ENCODE data around the gene DGCR2.

DGCR2 gene

DNA sequence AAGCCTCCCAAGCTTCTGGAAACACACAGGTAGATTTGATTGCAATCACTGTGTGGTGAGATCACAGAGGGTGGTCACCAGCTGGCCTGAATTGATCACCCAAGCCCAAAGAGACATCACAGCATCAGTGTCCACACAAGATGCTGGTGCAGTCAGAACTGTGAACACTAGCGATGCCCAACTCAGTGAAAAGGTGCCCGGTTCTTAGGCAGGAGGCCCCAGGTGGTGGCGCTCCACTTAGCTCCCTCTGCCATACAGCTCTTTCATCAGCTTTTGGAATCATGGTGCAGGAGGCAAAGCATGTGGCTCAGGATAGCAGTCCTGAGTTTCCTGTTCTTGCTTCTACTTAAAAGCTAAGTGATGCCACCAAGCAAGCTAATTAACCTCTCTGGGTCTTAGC lies 11.1 kb downstream of the DGCR2 start:
- in situ Hi-C loops (cut with HindIII; ENCODE audit: low sequenced_read_pairs): no loop called here

DNA sequence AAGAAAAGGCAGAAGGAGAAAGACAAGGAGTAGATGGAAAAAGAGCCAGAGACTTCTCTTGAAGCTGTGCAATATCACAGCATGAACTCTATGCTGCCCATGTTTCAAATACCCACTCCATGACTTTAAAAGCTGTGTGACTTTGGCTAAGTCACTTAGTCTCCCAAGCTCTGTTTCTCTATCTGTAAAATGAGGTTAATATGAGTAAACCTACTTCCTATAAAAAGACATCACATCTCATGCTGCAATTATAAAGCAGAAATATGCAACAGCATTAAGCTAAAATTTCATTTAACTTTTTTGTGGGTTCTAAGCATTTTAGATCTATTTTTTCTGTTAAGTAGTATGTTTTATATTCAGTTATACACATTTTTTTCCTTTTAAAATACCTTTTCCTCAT lies 11.6 kb downstream of the DGCR2 start:
- in situ Hi-C loops (cut with HindIII; ENCODE audit: low sequenced_read_pairs): no loop called here

DNA sequence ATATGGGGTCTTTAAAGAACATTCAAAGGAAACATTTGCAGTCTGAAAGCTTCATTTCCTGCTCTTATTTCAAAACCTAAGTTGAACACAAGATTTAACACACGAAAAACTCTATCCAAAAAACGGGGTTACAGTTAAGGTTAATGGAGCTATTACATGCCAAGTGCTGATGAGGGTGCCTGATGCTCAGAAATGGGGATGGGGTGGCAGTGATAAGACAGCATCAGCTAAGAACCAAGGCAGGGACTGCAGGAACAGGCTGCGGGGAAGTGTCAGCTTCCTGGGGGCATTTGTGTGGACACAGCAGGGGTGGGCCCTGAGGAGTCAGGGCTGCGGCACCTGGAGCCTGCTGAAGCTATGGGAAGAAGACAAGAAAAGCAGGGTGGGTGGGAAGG lies 12.2 kb downstream of the DGCR2 start:
- in situ Hi-C loops (cut with HindIII; ENCODE audit: low sequenced_read_pairs): no loop called here

DNA sequence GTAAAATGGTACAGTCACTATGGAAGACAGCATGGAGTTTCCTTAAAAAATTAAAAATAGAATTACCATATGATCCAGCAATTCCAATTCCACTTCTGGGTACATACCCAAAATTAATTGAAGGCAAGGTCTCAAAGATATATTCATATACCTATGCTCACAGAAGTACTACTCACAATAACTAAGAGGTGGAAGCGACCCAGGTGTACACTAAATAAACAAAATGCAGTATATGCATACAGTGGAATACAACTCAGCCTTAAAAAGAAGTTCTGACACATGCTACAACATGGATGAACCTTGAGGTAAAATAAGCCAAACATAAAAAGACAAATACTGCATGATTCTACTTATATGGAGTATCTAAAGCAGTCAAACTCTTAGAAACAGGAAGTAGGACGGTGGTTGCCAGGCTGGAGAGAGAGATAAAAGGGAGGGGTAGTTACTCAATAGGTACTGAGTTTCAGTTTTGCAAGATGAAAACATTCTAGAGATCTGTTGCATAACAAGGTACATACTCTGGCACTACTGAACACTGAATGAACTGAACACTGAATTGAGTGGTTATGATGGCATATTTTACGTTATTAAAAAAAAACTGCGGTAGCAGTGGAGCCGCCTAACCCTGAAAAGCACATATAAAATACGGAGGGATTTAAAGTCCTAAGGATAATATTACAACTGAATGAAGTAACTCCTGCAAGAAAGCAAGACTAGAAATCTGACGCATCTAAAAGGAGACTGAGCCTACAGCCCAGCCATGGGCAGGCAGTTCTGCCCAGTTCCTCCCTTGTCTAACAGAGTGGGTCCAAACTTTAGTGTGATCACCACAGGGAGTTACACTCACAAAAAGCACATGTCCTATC lies 12.8 kb downstream of the DGCR2 start:
- in situ Hi-C loops (cut with HindIII; ENCODE audit: low sequenced_read_pairs): no loop called here

DNA sequence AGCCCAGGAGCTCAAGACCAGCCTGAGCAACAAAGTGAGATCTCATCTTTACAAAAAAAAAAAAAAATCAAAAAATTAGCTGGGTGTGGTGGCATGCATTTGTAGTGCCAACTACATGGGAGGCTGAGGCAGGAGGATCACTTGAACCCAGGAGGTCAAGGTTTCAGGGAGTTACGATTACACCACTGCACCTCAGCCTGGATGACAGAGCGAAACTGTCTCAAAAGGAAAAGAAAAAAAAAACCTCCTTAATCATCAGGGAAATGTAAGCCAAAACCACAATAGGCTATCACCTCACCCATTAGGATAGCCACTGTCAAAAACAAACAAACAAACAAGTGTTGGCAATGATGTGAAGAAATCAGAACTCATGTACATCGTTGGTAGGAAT lies 13.4 kb downstream of the DGCR2 start:
- in situ Hi-C loops (cut with HindIII; ENCODE audit: low sequenced_read_pairs): no loop called here

DNA sequence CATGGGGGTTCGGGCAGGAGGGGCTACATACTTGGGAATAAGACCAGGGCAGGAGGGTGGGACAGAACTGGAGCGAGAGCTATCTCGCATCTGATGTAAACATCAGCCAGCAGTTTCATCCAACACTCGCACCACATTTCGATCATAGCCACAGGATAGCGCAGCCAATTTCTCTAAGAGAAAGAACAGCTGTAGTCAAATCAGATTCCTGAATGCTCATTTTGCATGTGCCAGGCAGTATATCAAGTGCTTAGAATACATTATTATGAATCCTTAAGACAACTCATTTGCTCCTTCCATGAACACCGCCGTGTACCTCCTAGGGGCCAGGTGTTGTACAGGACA lies 14.5 kb downstream of the DGCR2 start:
- in situ Hi-C loops (cut with HindIII; ENCODE audit: low sequenced_read_pairs): no loop called here

DNA sequence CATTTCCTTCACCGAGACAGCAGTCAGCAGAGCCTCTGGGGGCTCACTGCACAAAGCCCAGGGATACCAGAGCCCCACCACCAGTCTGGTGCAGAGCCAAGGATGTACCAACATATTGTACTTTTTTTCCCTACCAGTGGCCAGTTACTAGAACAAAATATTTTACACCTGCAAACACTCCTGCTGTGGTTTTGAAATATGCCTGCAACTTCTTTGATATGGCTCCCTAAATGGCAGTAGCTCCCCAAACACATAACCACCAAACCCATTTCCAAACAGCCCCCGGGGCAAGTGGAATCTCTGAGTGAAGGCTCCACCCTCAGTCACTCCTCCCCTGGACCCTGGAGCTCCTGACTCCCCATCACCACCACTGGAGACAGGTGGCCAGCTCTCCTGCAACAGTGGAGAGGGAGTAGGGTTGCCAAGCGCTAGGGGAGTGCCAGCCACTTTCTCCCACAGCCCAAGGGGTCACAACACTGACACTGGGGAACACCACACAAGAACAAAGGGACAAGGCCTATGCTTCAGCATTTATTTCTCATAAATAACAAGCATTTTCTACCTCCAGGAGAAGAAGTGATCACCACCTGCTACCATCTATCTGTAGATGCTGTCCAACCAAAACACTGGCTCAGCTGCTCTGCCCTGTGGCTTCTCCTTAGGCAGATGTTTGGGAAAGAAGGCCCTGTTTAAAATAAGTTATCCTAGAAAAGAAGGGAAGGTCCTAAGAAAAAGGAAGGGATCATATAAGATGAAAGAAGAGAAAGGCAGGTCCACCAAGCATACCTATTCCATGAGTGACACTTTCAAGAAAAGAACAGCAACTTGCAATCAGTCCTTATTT lies 15.1 kb downstream of the DGCR2 start:
- in situ Hi-C loops (cut with HindIII; ENCODE audit: low sequenced_read_pairs): no loop called here

DNA sequence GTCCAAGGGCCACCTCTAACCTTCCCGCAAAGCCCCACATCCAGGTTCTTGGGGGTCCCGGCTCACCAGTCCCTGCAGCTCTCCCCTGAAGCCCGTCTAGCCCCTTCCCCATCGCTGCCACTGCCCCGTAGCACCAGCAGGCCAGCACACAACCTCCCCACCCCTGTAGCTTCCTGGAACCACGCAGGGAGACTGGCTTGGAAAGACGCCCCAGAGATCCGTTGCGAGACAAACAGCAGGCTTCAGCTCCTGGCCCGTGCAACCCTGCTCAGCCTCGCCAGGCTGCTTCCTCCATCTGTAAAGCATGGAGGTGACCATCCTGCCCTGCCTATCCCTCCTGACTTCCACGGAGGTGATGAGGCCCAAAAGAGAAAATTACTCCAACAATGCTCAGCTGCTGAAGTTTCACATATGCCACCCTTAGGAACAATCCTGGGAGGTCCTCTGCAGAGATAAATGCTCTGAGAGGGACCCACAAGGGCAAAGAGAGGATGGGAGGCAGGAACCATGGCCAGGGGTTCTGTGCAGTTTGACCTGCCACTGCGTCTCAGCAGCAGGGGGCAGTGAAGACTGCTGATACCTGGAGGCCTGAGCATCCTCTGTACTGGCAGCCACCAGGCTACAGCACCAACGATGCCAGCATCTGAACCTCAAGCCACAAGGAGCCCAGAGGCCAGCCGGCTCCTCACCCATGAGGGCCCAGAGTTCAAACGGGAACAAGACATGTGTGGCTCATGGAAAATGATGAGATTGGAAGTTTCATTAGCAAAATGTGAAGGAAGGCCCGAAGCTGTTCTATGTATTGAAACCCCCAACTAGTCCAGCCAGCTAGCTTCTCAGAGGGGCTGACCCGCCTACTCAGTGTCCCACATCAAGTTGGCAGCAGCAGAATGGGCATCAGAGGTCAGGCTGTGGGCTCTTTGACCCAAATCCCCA lies 16.1 kb downstream of the DGCR2 start:
- in situ Hi-C loops (cut with HindIII; ENCODE audit: low sequenced_read_pairs): no loop called here

DNA sequence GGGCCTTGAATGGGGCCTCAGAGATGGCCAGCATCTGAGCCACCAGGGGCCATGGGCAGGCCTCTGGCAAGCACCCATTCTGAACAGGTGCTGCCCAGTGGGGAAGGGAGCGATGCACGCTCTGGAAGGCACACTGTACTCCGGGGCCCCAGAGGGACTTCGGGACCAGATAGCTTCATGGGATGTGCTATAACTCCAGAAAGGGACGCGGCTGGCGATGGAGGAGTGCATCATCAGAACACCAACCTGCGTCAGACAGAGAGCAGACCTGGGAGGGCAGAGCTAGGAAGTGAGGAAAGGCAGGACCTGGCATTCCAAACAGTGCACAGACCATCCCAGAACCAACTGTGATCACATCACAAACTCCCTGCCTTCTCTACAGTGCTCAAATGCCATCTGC lies 16.8 kb downstream of the DGCR2 start:
- in situ Hi-C loops (cut with HindIII; ENCODE audit: low sequenced_read_pairs): no loop called here

DNA sequence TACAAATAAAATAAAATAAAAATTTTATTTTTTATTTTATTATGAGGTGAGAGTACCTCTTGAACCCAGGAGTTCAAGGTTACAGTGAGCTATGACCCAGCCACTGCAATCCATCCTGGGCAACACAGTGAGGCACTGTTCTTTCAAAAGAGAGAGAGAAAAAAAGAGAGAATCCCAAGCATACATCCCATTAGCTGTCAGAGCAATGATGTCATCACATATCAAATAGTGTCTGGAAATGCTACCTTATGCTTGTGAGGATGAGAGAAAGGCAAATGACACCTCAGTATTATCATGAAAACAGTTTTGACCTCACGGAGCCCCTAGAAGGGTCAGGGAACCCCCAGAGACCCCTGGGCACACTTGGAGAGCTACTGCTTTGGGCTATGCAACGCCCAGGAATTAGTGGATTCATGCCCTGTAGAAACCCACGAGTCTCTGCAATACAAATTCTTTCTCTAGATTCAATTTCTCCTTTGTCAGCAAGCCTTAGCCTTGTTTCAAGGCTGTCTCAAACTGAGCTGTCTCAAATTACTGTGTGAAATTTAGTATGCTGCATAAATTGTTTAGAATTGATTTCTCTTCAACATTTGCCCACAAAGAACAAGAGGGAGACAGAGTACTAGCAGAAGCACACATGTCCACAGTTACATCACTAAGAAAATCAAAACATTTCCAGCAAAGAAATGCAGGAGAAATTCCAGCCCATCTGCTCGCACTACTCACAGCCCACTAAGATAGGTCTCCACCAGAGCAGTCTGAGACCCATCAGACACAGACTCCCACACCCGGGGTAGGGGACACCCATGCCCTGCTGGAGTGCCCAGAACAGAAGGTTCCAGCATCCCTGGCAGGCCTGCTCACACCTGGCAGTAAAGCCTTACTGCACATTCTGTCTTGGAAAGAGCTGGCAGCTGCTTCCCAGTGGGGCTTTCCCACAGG lies 18.1 kb downstream of the DGCR2 start:
- in situ Hi-C loops (cut with HindIII; ENCODE audit: low sequenced_read_pairs): no loop called here

DNA sequence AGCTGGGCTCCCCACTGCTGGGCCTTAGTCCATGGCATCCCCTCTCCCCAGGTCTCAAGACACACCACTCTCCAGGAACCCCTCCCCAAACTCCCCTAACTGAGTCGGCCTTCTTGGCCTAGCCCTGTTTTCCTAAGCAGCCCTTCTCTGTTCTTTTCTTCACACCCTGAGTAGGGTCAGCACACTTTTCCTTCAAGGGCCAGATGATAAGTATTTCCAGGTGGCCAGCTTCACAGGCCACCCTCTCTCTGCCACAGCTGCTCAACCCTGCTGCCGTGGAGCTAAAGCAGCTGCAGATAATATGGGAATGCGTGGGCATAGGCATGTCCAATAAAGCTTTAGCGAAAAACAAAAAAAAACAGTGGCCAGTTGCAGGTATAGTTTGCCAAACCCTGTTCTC lies 24.1 kb downstream of the DGCR2 start:
- in situ Hi-C loops (cut with HindIII; ENCODE audit: low sequenced_read_pairs): no loop called here

DNA sequence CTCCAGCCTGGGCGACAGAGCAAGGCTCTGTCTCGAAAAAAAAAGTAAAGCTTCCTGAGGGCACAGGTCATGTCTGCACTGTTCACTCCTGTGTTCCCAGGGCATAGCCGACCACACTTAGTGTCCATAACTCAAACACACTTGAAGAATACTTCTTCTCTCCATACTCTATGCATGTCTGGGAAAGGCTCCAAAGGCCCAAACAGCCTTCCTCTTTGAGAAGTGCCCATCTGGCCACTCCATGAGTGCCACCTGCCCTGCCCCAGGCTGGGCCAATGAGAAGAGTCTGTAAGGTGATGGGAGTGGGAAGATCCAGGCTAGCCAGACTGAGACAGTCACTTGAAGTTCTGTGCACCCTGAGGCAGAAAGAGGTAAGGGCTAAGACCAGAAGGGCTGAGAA lies 24.7 kb downstream of the DGCR2 start:
- in situ Hi-C loops (cut with HindIII; ENCODE audit: low sequenced_read_pairs): no loop called here

DNA sequence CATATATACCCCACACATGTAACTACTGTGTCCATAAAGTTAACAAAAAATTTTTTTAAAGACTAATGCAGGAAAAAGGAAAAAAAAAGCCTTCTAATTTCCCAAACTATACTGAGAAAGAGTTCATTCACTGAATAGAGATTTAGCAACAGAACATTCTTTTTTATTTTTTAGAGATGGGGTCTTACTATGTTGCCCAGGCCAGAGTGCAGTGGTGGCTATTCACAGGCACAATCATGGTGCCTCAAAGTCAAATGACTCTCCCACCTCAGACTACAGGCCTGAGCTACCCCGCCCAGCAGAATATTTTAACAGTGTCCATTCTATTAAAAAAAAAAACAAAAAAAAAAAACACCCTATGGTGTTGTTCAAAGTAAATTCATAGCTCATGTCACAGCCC lies 25.7 kb downstream of the DGCR2 start:
- in situ Hi-C loops (cut with HindIII; ENCODE audit: low sequenced_read_pairs): no loop called here

DNA sequence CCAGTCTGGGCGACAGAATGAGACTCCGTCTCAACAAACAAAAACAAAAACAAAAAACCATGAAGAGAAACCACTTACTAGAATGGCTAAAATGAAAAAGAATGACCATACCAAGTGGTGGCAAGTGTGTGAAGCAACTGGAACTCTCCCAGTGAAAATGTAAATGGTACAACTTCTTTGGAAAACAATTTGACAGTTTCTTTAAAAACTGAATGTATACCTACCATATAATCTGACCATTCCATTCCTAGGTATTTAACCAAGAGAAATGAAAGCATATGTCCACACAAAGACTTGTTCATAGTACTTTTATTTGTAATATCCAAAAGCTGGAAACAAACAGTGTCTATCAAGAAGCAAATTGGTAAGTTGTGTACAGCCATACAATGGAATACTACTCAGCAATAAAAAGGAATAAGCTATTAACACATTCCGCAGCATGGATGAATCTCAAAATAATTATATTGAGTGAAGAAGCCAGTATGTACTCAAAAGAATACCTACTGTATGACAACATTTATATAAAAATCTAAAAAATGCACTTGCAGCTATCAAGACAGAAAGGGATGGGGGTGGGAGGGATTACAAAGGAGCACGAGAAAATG lies 27.7 kb downstream of the DGCR2 start:
- in situ Hi-C loops (cut with HindIII; ENCODE audit: low sequenced_read_pairs): no loop called here

DNA sequence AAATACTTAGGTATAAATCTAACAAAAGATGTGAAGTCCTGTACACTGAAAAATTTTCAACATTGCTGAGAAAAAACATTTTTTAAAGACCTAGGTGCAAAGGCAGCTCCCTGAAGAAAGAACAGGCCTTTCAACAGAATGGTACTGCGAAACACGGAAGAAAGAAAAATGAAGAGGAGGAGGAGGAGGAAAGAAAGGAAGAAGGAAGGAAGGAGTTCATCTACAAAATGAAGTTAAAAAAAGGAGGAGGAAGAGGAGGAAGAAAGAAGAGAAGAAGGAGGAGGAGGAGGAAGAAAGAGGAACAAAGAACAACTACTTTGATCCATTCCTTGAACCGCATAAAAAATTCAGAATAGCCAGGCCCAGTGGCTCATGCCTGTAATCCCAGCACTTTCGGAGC lies 29.5 kb downstream of the DGCR2 start:
- in situ Hi-C loops (cut with HindIII; ENCODE audit: low sequenced_read_pairs): no loop called here

DNA sequence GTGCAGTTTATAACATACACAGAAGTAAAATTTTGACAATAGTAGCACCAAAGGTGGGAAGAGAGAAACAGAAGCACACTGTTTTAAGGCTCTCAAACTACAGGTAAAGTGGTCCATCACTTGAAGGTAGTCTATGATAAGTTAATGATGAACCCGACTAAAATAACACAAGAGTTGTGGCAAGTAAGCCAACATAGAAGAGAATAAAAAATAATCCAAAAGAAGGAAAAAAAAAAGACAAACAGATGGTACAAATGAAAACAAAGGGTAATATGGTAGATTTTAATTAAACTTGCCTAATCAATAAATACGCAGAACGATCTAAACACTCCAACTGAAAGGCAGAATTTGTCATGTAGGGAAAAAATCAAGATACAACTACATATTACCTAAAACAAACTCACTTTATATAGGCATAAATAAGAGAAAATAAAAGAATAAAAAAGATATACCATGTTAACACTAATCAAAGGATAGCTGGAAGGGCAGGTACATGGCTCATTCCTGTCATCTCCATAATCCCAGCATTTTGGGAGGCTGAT lies 31.6 kb downstream of the DGCR2 start:
- in situ Hi-C loops (cut with HindIII; ENCODE audit: low sequenced_read_pairs): no loop called here

DNA sequence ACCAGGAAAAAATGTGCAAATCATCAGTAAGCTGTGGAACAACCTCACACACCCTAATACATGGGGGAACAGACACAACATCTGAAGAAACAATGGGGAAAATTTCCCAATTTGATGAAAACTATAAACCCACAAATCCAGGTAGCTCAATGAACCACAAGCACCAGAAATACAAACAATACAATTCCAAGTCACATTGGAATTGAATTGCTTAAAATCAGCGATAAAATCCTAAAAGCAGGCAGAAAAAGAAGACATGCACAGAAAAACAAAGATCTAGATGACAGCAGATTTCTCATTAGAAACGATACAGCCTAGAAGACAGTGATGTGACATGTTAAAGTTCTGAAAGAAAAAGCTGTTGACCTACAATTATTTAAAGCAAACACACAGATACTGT lies 32.0 kb downstream of the DGCR2 start:
- in situ Hi-C loops (cut with HindIII; ENCODE audit: low sequenced_read_pairs): no loop called here

DNA sequence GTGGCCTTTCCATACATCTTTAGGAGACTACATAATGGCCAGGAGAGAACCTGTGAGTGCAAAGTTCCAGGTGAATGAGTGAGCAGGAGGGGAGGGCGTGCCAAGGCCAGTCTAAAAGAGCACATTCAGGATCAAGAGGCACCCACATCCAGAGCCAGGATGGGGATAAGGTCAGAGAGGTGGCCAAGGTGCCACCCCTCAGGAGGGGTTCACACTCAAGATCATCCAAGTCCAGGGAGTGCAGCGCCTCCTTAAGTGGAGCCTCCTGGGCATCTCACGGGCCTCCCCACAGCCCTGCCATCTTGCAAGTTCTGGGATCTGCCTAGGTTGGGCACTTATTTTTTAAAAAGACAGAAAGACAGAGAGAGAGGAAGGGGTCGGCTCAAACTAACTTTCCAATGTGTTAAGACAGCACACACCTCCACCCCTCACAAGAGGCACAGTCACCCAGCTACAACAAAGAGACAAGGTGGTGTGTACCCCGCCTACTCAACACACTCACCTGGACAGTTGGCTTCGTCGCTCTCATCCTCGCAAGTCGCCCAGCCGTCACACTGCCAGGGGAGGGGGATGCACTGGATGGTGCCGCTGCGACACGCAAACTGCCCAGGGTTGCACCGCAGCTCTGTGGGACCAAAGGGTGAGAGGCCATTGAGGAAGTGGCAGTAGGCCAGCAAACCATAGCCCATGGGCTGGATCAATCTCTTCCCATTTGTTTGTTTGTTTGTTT lies 33.2 kb downstream of the DGCR2 start:
- in situ Hi-C loops (cut with HindIII; ENCODE audit: low sequenced_read_pairs): no loop called here

DNA sequence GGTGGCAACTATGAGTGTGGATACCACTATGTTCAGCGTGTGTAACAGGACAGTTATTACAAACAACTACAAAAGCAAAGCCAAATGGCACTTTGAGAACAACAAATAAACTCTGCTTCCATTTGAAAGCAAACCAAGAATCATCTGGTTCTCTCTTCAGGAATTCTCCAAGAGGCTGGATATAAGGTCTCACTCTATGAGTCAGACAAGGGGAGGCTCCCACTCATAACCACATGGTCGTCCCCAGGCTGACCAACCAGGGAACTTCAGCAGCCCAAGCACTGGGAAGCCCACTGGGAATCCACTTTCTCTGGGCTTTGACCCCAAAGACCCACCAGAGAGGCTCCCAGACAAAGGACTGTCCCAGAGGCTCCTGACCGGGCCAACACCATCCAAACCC lies 35.3 kb downstream of the DGCR2 start:
- in situ Hi-C loops (cut with HindIII; ENCODE audit: low sequenced_read_pairs): no loop called here

Measured in endothelial cell of hepatic sinusoid (primary cell).